Head of caudate nucleus (tissue), 42 donors: ENCODE measurements around the gene FAM3A.
"Not testable (repeated sequence)": the region's sequence is repeated elsewhere in the genome, so short reads cannot be mapped to it uniquely, and the experiment has no call there.

Experiments used
- DNase-seq, 42 donors: peaks; one replicate each; pipeline versions ENCODE4 v3.0.0 to v3.0.0-alpha.2; 2020 to 2021; ENCODE audit warnings: mixed read lengths in 7 of 42
- intact Hi-C: fragments of 100-400 bp; cut with DNase I; formaldehyde crosslinking; loops from one replicate; pipeline ENCODE4 v1.15.0; 2022

Gene FAM3A

GRCh38 chrX:154508384-154508745, 7.7 kb downstream of the FAM3A start:
- no peak for DNase-seq

GRCh38 chrX:154507673-154508383, 8.2 kb downstream of the FAM3A start:
- no peak for DNase-seq

More at GRCh38 chrX:154508384-154508745, 7.7 kb downstream of the FAM3A start:
- intact Hi-C loops = no loop called here

GRCh38 chrX:154506483-154507332, 9.3 kb downstream of the FAM3A start:
- intact Hi-C loops = no loop called here
- peak in 1 of 42 donors; percentile 5 for DNase-seq

More at GRCh38 chrX:154507673-154508383, 8.2 kb downstream of the FAM3A start:
- intact Hi-C loops = no loop called here

GRCh38 chrX:154505734-154506133, 10.3 kb downstream of the FAM3A start:
- DNase-seq = peak in 4 of 42 donors; percentile 23 to 47 (median 32)
- intact Hi-C loops = no loop called here

GRCh38 chrX:154502989-154503388, 13.0 kb downstream of the FAM3A start:
- intact Hi-C loops = no loop called here
- DNase-seq = no peak

- intact Hi-C loops = no loop called here
- no peak for DNase-seq
Measured at GRCh38 chrX:154502098-154502497, 13.9 kb downstream of the FAM3A start.

GRCh38 chrX:154501423-154501822, 14.6 kb downstream of the FAM3A start:
- DNase-seq, intact Hi-C loops: not testable (repeated sequence)

- intact Hi-C loops = not testable (repeated sequence)
Measured at GRCh38 chrX:154496591-154497137, 19.4 kb downstream of the FAM3A start.

GRCh38 chrX:154495472-154495922, 20.5 kb downstream of the FAM3A start:
- intact Hi-C loops = no loop called here
- no peak for DNase-seq

More at GRCh38 chrX:154496591-154497137, 19.4 kb downstream of the FAM3A start:
- not testable (repeated sequence) for DNase-seq

- DNase-seq = no peak
- intact Hi-C loops = no loop called here
Measured at GRCh38 chrX:154494715-154495114, 21.3 kb downstream of the FAM3A start.

GRCh38 chrX:154490414-154491083, 25.5 kb downstream of the FAM3A start, which contains the start of gene SLC10A3:
Gene SLC10A3 (minus strand): TSS chrX:154490629. CDS start chrX:154488940, 1,689 bp downstream.
- DNase-seq = peak; percentile 86 to 97 (median 94)
- intact Hi-C loops = no loop called here

GRCh38 chrX:154490021-154490413, 26.0 kb downstream of the FAM3A start:
- intact Hi-C loops = no loop called here
- DNase-seq = peak in 2 of 42 donors; percentile 13 to 24

- no peak for DNase-seq
- intact Hi-C loops = no loop called here
Measured at GRCh38 chrX:154489182-154489581, 26.9 kb downstream of the FAM3A start.

GRCh38 chrX:154488336-154489075, 27.5 kb downstream of the FAM3A start:
- intact Hi-C loops = no loop called here
- no peak for DNase-seq

GRCh38 chrX:154487518-154488290, 28.3 kb downstream of the FAM3A start:
- DNase-seq = no peak
- intact Hi-C loops = no loop called here

- intact Hi-C loops = no loop called here
- DNase-seq = peak in 34 of 42 donors; percentile 20 to 76 (median 47)
Measured at GRCh38 chrX:154486396-154487207, 29.4 kb downstream of the FAM3A start, which contains the start of gene UBL4A. Gene UBL4A (minus strand): TSS chrX:154486615. CDS start chrX:154486584, 31 bp downstream.

GRCh38 chrX:154486052-154486395, 30.0 kb downstream of the FAM3A start:
- DNase-seq = peak in 18 of 42 donors; percentile 7 to 54 (median 33)
- intact Hi-C loops = no loop called here
